HCT116 (cell line): ENCODE measurements around the gene RASGRF2. TPM values are rescaled to one million over a fixed set of nuclear protein-coding genes. Genes with fewer than 3 reads are reported as not detected.

Experiments used
- ATAC-seq: fragments of 200-7000 bp; cut with Tn5 transposase; 2 replicates; pipeline ENCODE4 v1.9.1; 2020; ENCODE audit warnings: mild to moderate bottlenecking, moderate library complexity
- BruUV-seq: library from RNA; stranded (reverse); fragments of 400-500 nt; replicated peaks from 2 replicates; lab custom pipeline; 2021; lab: Mats Ljungman, UMichigan
- CTCF ChIA-PET: fragments of 300-600 bp; sonication (Branson Sonifier 250); formaldehyde crosslinking; loops from one replicate; lab custom pipeline; 2021; ENCODE audit warnings: antibody characterized with exemption; lab: Charles Lee
- POLR2A ChIA-PET: fragments of 300-600, 350-600 bp; sonication (Branson Sonifier 250); formaldehyde crosslinking; loops from one replicate; lab custom pipeline; 2021; ENCODE audit warnings: antibody characterized with exemption; lab: Charles Lee
- RAD21 ChIA-PET, 2 experiments: fragments of 300-600 bp; sonication (Branson Sonifier 250); formaldehyde crosslinking; loops; one replicate each; lab custom pipeline; 2023; ENCODE audit warnings: low total read pairs in 2 of 2; ENCODE audit not compliant: uncharacterized antibody in 2 of 2, unreplicated experiment in 2 of 2, low non-redundant PET in 1 of 2; lab: Charles Lee
- DNase-seq: peaks from one replicate; pipeline ENCODE4 v3.0.0-alpha.2; 2010; ENCODE audit warnings: low read depth, low spot score
- H2AFZ ChIP-seq: fragments of 200-600 bp; shearing (Covaris generic), sonication (generic); 2 replicates; pipeline ENCODE4 v1.6.1; 2017; ENCODE audit warnings: low read depth, mixed run types, mixed read lengths, antibody characterized with exemption, low read length; ENCODE audit not compliant: poor library complexity, severe bottlenecking
- H3K27ac ChIP-seq: 2 replicates; pipeline ENCODE4 v1.5.1; 2012; ENCODE audit warnings: low read depth, low read length
- H3K27me3 ChIP-seq: fragments of 200-600 bp; sonication (generic); 2 replicates; pipeline ENCODE4 v1.6.1; 2016; ENCODE audit warnings: mixed run types, low read length, mixed read lengths; ENCODE audit not compliant: insufficient read depth
- H3K36me3 ChIP-seq, 2 experiments: fragments of 200-500 bp in 1 of 2; fragments of 200-600 bp in 1 of 2; sonication (Bioruptor generic) in 1 of 2; sonication (generic) in 1 of 2; 2 replicates each; pipeline versions ENCODE4 v1.5.1 to v1.6.1; 2014 to 2016; ENCODE audit warnings: low read length in 2 of 2, inconsistent platforms in 1 of 2, mixed read lengths in 1 of 2, mixed run types in 1 of 2; ENCODE audit not compliant: insufficient read depth in 2 of 2, control insufficient read depth in 1 of 2
- H3K4me1 ChIP-seq, 2 experiments: fragments of 200-600 bp in 1 of 2; sonication (generic) in 1 of 2; 2 replicates each; pipeline versions ENCODE4 v1.5.1 to v1.6.1; 2012 to 2017; ENCODE audit warnings: low read length in 2 of 2, inconsistent platforms in 1 of 2, mild to moderate bottlenecking in 1 of 2, mixed read lengths in 1 of 2, mixed run types in 1 of 2, moderate library complexity in 1 of 2; ENCODE audit not compliant: insufficient read depth in 2 of 2, control insufficient read depth in 1 of 2
- H3K4me2 ChIP-seq: fragments of 200-600 bp; sonication (generic); 2 replicates; pipeline ENCODE4 v1.6.1; 2017; ENCODE audit warnings: mixed run types, low read length, mixed read lengths
- H3K4me3 ChIP-seq, 2 experiments: fragments of 200-600 bp in 1 of 2; sonication (generic) in 1 of 2; replicated peaks in 1 of 2; 2 replicates each; pipeline ENCODE4 v1.5.1; 2011 to 2016; ENCODE audit warnings: low read length in 2 of 2, control low read depth in 1 of 2, low read depth in 1 of 2, mild to moderate bottlenecking in 1 of 2, mixed read lengths in 1 of 2, mixed run types in 1 of 2
- H3K79me2 ChIP-seq: fragments of 200-600 bp; sonication (generic); 2 replicates; pipeline ENCODE4 v1.6.1; 2017; ENCODE audit warnings: mild to moderate bottlenecking, mixed run types, low read length, moderate library complexity, mixed read lengths; ENCODE audit not compliant: insufficient read depth
- H3K9ac ChIP-seq: fragments of 200-600 bp; sonication (generic); 2 replicates; pipeline ENCODE4 v1.6.1; 2016; ENCODE audit warnings: low read length, mixed read lengths
- H3K9me2 ChIP-seq: fragments of 200-600 bp; sonication (generic), shearing (Covaris generic); 2 replicates; pipeline ENCODE4 v1.6.1; 2017; ENCODE audit warnings: mixed run types, mild to moderate bottlenecking, moderate library complexity; ENCODE audit not compliant: insufficient read depth
- H3K9me3 ChIP-seq, 2 experiments: fragments of 200-500 bp in 1 of 2; fragments of 200-600 bp in 1 of 2; sonication (Bioruptor generic) in 1 of 2; sonication (generic) in 1 of 2; 2 replicates each; pipeline ENCODE4 v1.6.1; 2014 to 2017; ENCODE audit warnings: low read length in 2 of 2, mixed read lengths in 2 of 2, inconsistent platforms in 1 of 2, low read depth in 1 of 2, mild to moderate bottlenecking in 1 of 2, mixed run types in 1 of 2, moderate library complexity in 1 of 2; ENCODE audit not compliant: control insufficient read depth in 1 of 2, insufficient read depth in 1 of 2
- H4K20me1 ChIP-seq: fragments of 200-600 bp; sonication (generic), shearing (Covaris generic); 2 replicates; pipeline ENCODE4 v1.6.1; 2017; ENCODE audit warnings: mixed run types, mild to moderate bottlenecking, moderate library complexity; ENCODE audit not compliant: insufficient read depth
- ATF3 ChIP-seq: IDR thresholded peaks from 2 replicates; pipeline ENCODE4 v1.6.1; 2012
- CBX3 ChIP-seq: IDR thresholded peaks from 2 replicates; pipeline ENCODE4 v1.6.1; 2012; ENCODE audit warnings: low read depth
- CEBPB ChIP-seq: IDR thresholded peaks from 2 replicates; pipeline ENCODE4 v1.6.1; 2012; ENCODE audit warnings: low read depth
- CTCF ChIP-seq, 3 experiments: fragments of 200-600 bp in 1 of 3; sonication (generic) in 1 of 3; IDR thresholded peaks in 2 of 3; conservative IDR thresholded peaks in 1 of 3; 2 replicates each; pipeline ENCODE4 v1.5.1; 2012 to 2017; ENCODE audit warnings: low read depth in 2 of 3, low read length in 2 of 3, antibody characterized with exemption in 1 of 3, borderline replicate concordance in 1 of 3, control low read depth in 1 of 3, mild to moderate bottlenecking in 1 of 3, mixed read lengths in 1 of 3, mixed run types in 1 of 3, moderate library complexity in 1 of 3; ENCODE audit not compliant: insufficient read depth in 1 of 3
- EGR1 ChIP-seq: IDR thresholded peaks from 2 replicates; pipeline ENCODE4 v1.6.1; 2012; ENCODE audit warnings: low read depth
- EZH2 ChIP-seq: fragments of 200-600 bp; sonication (generic); IDR thresholded peaks from 2 replicates; pipeline ENCODE4 v1.6.1; 2017; ENCODE audit warnings: antibody characterized with exemption, mixed run types
- EZH2phosphoT487 ChIP-seq: fragments of 200-600 bp; IDR thresholded peaks from 2 replicates; pipeline ENCODE4 v1.6.1; 2018; ENCODE audit warnings: antibody characterized with exemption, borderline replicate concordance
- FOSL1 ChIP-seq: IDR thresholded peaks from 2 replicates; pipeline ENCODE4 v1.6.1; 2012; ENCODE audit warnings: low read depth
- JUND ChIP-seq: IDR thresholded peaks from 2 replicates; pipeline ENCODE4 v1.6.1; 2012
- POLR2A ChIP-seq: IDR thresholded peaks from 2 replicates; pipeline ENCODE4 v1.7.0; 2011; ENCODE audit warnings: borderline replicate concordance; ENCODE audit not compliant: insufficient read depth, insufficient read length; ENCODE audit errors: extremely low read depth
- POLR2AphosphoS5 ChIP-seq: IDR thresholded peaks from 2 replicates; pipeline ENCODE4 v1.6.1; 2011; ENCODE audit warnings: mild to moderate bottlenecking, low read depth, low read length, moderate library complexity
- RAD21 ChIP-seq: IDR thresholded peaks from 2 replicates; pipeline ENCODE4 v1.6.1; 2012; ENCODE audit warnings: low read depth, mild to moderate bottlenecking
- REST ChIP-seq: IDR thresholded peaks from 2 replicates; pipeline ENCODE4 v1.6.1; 2012; ENCODE audit warnings: low read depth
- SP1 ChIP-seq: IDR thresholded peaks from 2 replicates; pipeline ENCODE4 v1.6.1; 2012; ENCODE audit warnings: low read depth
- SRF ChIP-seq: IDR thresholded peaks from 2 replicates; pipeline ENCODE4 v1.6.1; 2012; ENCODE audit warnings: low read depth
- YY1 ChIP-seq: IDR thresholded peaks from 2 replicates; pipeline ENCODE4 v1.6.1; 2011; ENCODE audit warnings: low read length, low read depth, moderate library complexity, mild to moderate bottlenecking; ENCODE audit not compliant: insufficient replicate concordance; ENCODE audit errors: extremely low read depth
- ZBTB33 ChIP-seq: IDR thresholded peaks from 2 replicates; pipeline ENCODE4 v1.6.1; 2011; ENCODE audit warnings: mild to moderate bottlenecking, low read length, moderate library complexity; ENCODE audit not compliant: insufficient replicate concordance; ENCODE audit errors: extremely low read depth
- ZFX ChIP-seq: fragments of 450-650 bp; IDR thresholded peaks from 2 replicates; pipeline ENCODE4 v1.6.1; 2017
- ZNF274 ChIP-seq: fragments of 200-500 bp; sonication (Bioruptor generic); IDR thresholded peaks from 2 replicates; pipeline ENCODE4 v1.6.1; 2014; ENCODE audit warnings: mild to moderate bottlenecking, low read depth, low read length, inconsistent platforms
- intact Hi-C: fragments of 100-400 bp; cut with micrococcal nuclease; formaldehyde crosslinking; loops from 2 replicates; pipeline ENCODE4 v1.10.0; 2022
- total RNA-seq: library from RNA; stranded (reverse); gene quantifications from one replicate; pipeline ENCODE4 v1.2.1, GENCODE V29; 2021; ENCODE audit not compliant: unreplicated experiment

Gene RASGRF2
- total RNA-seq, 1 experiment from 2014 or later: 0.05 TPM

GRCh38 chr5:81097713-81098112 is 137.6 kb downstream of the RASGRF2 start:
- ChIA-PET POLR2A (no interaction called here), RAD21 (no interaction called here), CTCF (interaction anchor here (3.5 kb wide), 1 partner anchor 11 kb away, joined by 23 read pairs; no protein-coding TSS in a partner anchor)
- Histone ChIP-seq H3K9me3 (no peaks in the 10 kb centered on the region), H3K4me1 (no peaks in the 10 kb centered on the region), H3K36me3 (no peaks in the 10 kb centered on the region), H2AFZ (no peak overlapping the region), H3K9me2 (peaks cover 3% of the 10 kb centered on the region; the same call in 1 of the 2 replicates), H3K27me3 (no peaks in the 10 kb centered on the region), H4K20me1 (no peaks in the 10 kb centered on the region), H3K4me3 (no peak overlapping the region), H3K27ac (no peak overlapping the region), H3K79me2 (no peaks in the 10 kb centered on the region), H3K4me2 (no peak overlapping the region), H3K9ac (no peak overlapping the region)
- DNase-seq (no peak), ATAC-seq (no peak)
- BruUV-seq: no TSS peak
- TF ChIP-seq EZH2phosphoT487: no peak
- no peak for TF ChIP-seq JUND
- no peak for TF ChIP-seq YY1
- TF ChIP-seq FOSL1: no peak
- TF ChIP-seq EZH2: no peak
- no peak for TF ChIP-seq POLR2A
- TF ChIP-seq RAD21: no peak
- no peak for TF ChIP-seq POLR2AphosphoS5
- no peak for TF ChIP-seq CTCF (IDR thresholded peaks at IDR 0.05 in 2 of 3, conservative IDR thresholded peaks at IDR 0.05 in 1 of 3; ENCODE audit: borderline replicate concordance in 1 of 3, insufficient read depth in 1 of 3, low read depth in 2 of 3, low read length in 2 of 3)
- no peak for TF ChIP-seq CBX3
- TF ChIP-seq ATF3: no peak
- no peak for TF ChIP-seq ZFX
- TF ChIP-seq ZNF274: no peak
- no peak for TF ChIP-seq SP1
- TF ChIP-seq SRF: no peak
- no peak for TF ChIP-seq REST
- TF ChIP-seq EGR1: no peak
- no peak for TF ChIP-seq ZBTB33
- no peak for TF ChIP-seq CEBPB
- intact Hi-C loops: no loop called here
